Body of pancreas (tissue), 4 donors: ENCODE results near the gene GNG3. TPM values are rescaled to one million over a fixed set of nuclear protein-coding genes. Genes with fewer than 3 reads are reported as not detected.
A peak's percentile ranks its signal among the peaks of the same experiment; 100 is the strongest.
"Not testable (repeated sequence)": the region's sequence is repeated elsewhere in the genome, so short reads cannot be mapped to it uniquely, and the experiment has no call there.

Source experiments
- ATAC-seq: fragments of 150-250 bp; one replicate; pipeline ENCODE4 v1.9.1; 2016
- DNase-seq, 4 donors: peaks; one replicate each; pipeline ENCODE4 v3.0.0-alpha.2; 2019
- H3K27ac ChIP-seq, 4 donors: fragments of 200-600 bp; sonication (generic); 1 replicate in 3 of 4; 2 replicates in 1 of 4; pipeline versions ENCODE4 v1.5.1 to v1.6.1; 2016 to 2019; ENCODE audit warnings: mild to moderate bottlenecking in 1 of 4, mixed read lengths in 1 of 4, moderate library complexity in 1 of 4
- H3K27me3 ChIP-seq, 2 donors: fragments of 200-600 bp; sonication (generic); one replicate each; pipeline ENCODE4 v1.6.0; 2016; ENCODE audit warnings: mild to moderate bottlenecking in 1 of 2
- H3K36me3 ChIP-seq, 2 donors: fragments of 200-600 bp; sonication (generic); replicated peaks in 1 of 2; 2 replicates each; pipeline ENCODE4 v1.5.1; 2016; ENCODE audit warnings: low read depth in 2 of 2; ENCODE audit not compliant: insufficient read depth in 1 of 2
- H3K4me1 ChIP-seq: fragments of 200-600 bp; sonication (generic); one replicate; pipeline ENCODE4 v1.6.0; 2016
- H3K4me3 ChIP-seq, 2 donors: fragments of 200-600 bp; sonication (generic); 1 replicate in 1 of 2; 2 replicates in 1 of 2; pipeline ENCODE4 v1.5.1; 2016 to 2019
- H3K9me3 ChIP-seq, 3 donors: fragments of 200-600 bp; sonication (generic); 1 replicate in 2 of 3; 2 replicates in 1 of 3; pipeline ENCODE4 v1.5.1; 2016
- CTCF ChIP-seq, 7 experiments: fragments of 450-650 bp in 4 of 7; fragments of 200-600 bp in 3 of 7; sonication (generic) in 3 of 7; IDR thresholded peaks; one replicate each; pipeline ENCODE4 v1.5.1; 2016 to 2019; ENCODE audit warnings: antibody characterized with exemption in 7 of 7
- POLR2A ChIP-seq, 3 donors: fragments of 450-650 bp; IDR thresholded peaks; one replicate each; pipeline ENCODE4 v1.6.1; 2016; ENCODE audit warnings: antibody characterized with exemption in 3 of 3, mild to moderate bottlenecking in 2 of 3
- WGBS, 2 donors: methylation state at CpG; one replicate each; pipeline ENCODE4 v1.1.5; 2017; 5-methylcytosine and 5-hydroxymethylcytosine counted together
- intact Hi-C: fragments of 100-400 bp; cut with DNase I; formaldehyde crosslinking; loops from one replicate; pipeline ENCODE4 v1.15.1; 2023
- total RNA-seq, 2 donors: library from RNA; depleted of rRNA; stranded (reverse); fragments of >200 nt; gene quantifications; one replicate each; pipeline ENCODE4 v1.1.0, GENCODE V29; 2016

Gene GNG3
- total RNA-seq, 2 donors from 2014 or later = 1.0 TPM; not detected in 1

GRCh38 chr11:62694455-62695167, 12.9 kb upstream of the GNG3 start:
- Histone ChIP-seq H3K9me3 (no peaks in the 10 kb centered on the region), H3K4me1 (no peaks in the 10 kb centered on the region), H3K27ac (no peak overlapping the region), H3K36me3 (peaks cover 0 to 4% of the 10 kb centered on the region in 2 donors), H3K27me3 (no peaks in the 10 kb centered on the region), H3K4me3 (no peak overlapping the region)
- 39 to 49% methylated on average over 14 of the region's 14 CpGs for WGBS, 2 donors
- intact Hi-C loops = loop anchor here (10.0 kb wide), 1 partner anchor 280 kb away; the partner anchor contains the start of gene SCGB1A1
- peak; percentile 82 to 88 (median 84) for DNase-seq
- ATAC-seq = peak; percentile 82
- TF ChIP-seq CTCF (IDR thresholded peaks at IDR 0.05) (peak; percentile 59 to 79 (median 74)), POLR2A (IDR thresholded peaks at IDR 0.05) (no peak)

- no peak overlapping the region for H3K27ac ChIP-seq
- ATAC-seq (no peak), DNase-seq (no peak)
- peaks cover 23% of the 10 kb centered on the region for H3K4me1 ChIP-seq
- intact Hi-C loops = no loop called here
- H3K4me3 ChIP-seq = no peak overlapping the region
- 86 to 95% methylated on average over 11 of the region's 11 CpGs for WGBS, 2 donors
- H3K9me3 ChIP-seq = no peaks in the 10 kb centered on the region
- H3K36me3 ChIP-seq = peaks cover 0 to 2% of the 10 kb centered on the region in 2 donors
- TF ChIP-seq CTCF (IDR thresholded peaks at IDR 0.05) (no peak), POLR2A (IDR thresholded peaks at IDR 0.05) (no peak)
- H3K27me3 ChIP-seq = no peaks in the 10 kb centered on the region
These were observed 5.2 kb upstream of the GNG3 start for GRCh38 chr11:62702246-62702645.

GRCh38 chr11:62703921-62704320, 3.6 kb upstream of the GNG3 start:
- DNase-seq, H3K27me3 ChIP-seq, H3K9me3 ChIP-seq, intact Hi-C loops, H3K36me3 ChIP-seq, H3K4me3 ChIP-seq, ATAC-seq: not testable (repeated sequence)
- H3K4me1 ChIP-seq = peaks cover 40% of the 10 kb centered on the region
- H3K27ac ChIP-seq = peak overlapping the region in 1 of 4 donors; percentile 15
- WGBS, 2 donors = 88 to 95% methylated on average over 4 of the region's 4 CpGs

- TF ChIP-seq POLR2A (IDR thresholded peaks at IDR 0.05) = no peak
- TF ChIP-seq CTCF (IDR thresholded peaks at IDR 0.05) = peak in 2 of 7 experiments; percentile 18 to 21
- WGBS, 2 donors = 6 to 18% methylated on average over 5 to 7 of the region's 7 CpGs
These were observed 2.1 kb upstream of the GNG3 start for GRCh38 chr11:62705413-62705812.

GRCh38 chr11:62705880-62706849, 1.3 kb upstream of the GNG3 start:
- Histone ChIP-seq H3K4me1 (peaks cover 59% of the 10 kb centered on the region), H3K4me3 (peak overlapping the region; percentile 63 to 74), H3K9me3 (no peaks in the 10 kb centered on the region), H3K27me3 (no peaks in the 10 kb centered on the region), H3K36me3 (peaks cover 0 to 2% of the 10 kb centered on the region in 2 donors), H3K27ac (peak overlapping the region; percentile 85 to 92 (median 89))
- intact Hi-C loops = no loop called here
- DNase-seq (peak; percentile 96 to 98 (median 96)), ATAC-seq (peak; percentile 81)
- TF ChIP-seq POLR2A (IDR thresholded peaks at IDR 0.05) (peak in 2 of 3 donors; percentile 66 to 73), CTCF (IDR thresholded peaks at IDR 0.05) (peak in 1 of 7 experiments; percentile 10)
- WGBS, 2 donors = 3 to 6% methylated on average over 17 to 67 of the region's 73 CpGs

More at GRCh38 chr11:62705413-62705812, 2.1 kb upstream of the GNG3 start:
- H3K27me3 ChIP-seq = no peaks in the 10 kb centered on the region
- H3K9me3 ChIP-seq = no peaks in the 10 kb centered on the region
- intact Hi-C loops = no loop called here
- DNase-seq = peak; percentile 55 to 62 (median 60)
- H3K27ac ChIP-seq = peak overlapping the region; percentile 85 to 92 (median 89)
- peaks cover 52% of the 10 kb centered on the region for H3K4me1 ChIP-seq
- H3K4me3 ChIP-seq = peak overlapping the region in 1 of 2 donors; percentile 74
- H3K36me3 ChIP-seq = peaks cover 0 to 2% of the 10 kb centered on the region in 2 donors
- ATAC-seq = peak; percentile 13
